H9 (cell line): Measurements from ENCODE around the gene QSOX1. TPM values are rescaled to one million over a fixed set of nuclear protein-coding genes. Genes with fewer than 3 reads are reported as not detected.

Experiments used
- DNase-seq: peaks from one replicate; pipeline ENCODE4 v3.0.0-alpha.2; 2017
- H2AFZ ChIP-seq: one replicate; pipeline ENCODE4 v1.6.1; 2013; ENCODE audit warnings: mild to moderate bottlenecking, low read length, control low read depth, moderate library complexity
- H2AK5ac ChIP-seq: 2 replicates; pipeline ENCODE4 v1.6.1; 2013; ENCODE audit warnings: low read length, control low read depth, mixed read lengths; ENCODE audit not compliant: insufficient read length
- H2BK120ac ChIP-seq: one replicate; pipeline ENCODE4 v1.6.1; 2013; ENCODE audit warnings: low read depth, mild to moderate bottlenecking, low read length, control low read depth, inconsistent platforms; ENCODE audit not compliant: poor library complexity, severe bottlenecking
- H2BK12ac ChIP-seq: 2 replicates; pipeline ENCODE4 v1.6.1; 2013; ENCODE audit warnings: low read length, control low read depth, mixed read lengths, low read depth; ENCODE audit not compliant: insufficient read length
- H2BK15ac ChIP-seq: 2 replicates; pipeline ENCODE4 v1.6.1; 2013; ENCODE audit warnings: low read depth, low read length, control low read depth
- H2BK20ac ChIP-seq: one replicate; pipeline ENCODE4 v1.6.1; 2013; ENCODE audit warnings: low read depth, mild to moderate bottlenecking, low read length, control low read depth, inconsistent platforms; ENCODE audit not compliant: poor library complexity, severe bottlenecking
- H2BK5ac ChIP-seq: 2 replicates; pipeline ENCODE4 v1.6.1; 2013; ENCODE audit warnings: low read length, control low read depth, mixed read lengths; ENCODE audit not compliant: insufficient read length
- H3K14ac ChIP-seq: 2 replicates; pipeline ENCODE4 v1.6.1; 2013; ENCODE audit warnings: low read length, control low read depth; ENCODE audit not compliant: insufficient read depth
- H3K18ac ChIP-seq: 2 replicates; pipeline ENCODE4 v1.6.1; 2013; ENCODE audit warnings: low read depth, mild to moderate bottlenecking, mixed read lengths, low read length, control low read depth; ENCODE audit not compliant: insufficient read length
- H3K23ac ChIP-seq: 2 replicates; pipeline ENCODE4 v1.6.1; 2013; ENCODE audit warnings: low read length, control low read depth, mixed read lengths, low read depth; ENCODE audit not compliant: insufficient read length
- H3K23me2 ChIP-seq: 2 replicates; pipeline ENCODE4 v1.6.1; 2013; ENCODE audit warnings: low read depth, mild to moderate bottlenecking, mixed read lengths, low read length, control low read depth; ENCODE audit not compliant: insufficient read length, poor library complexity, severe bottlenecking
- H3K27ac ChIP-seq: 2 replicates; pipeline ENCODE4 v1.5.1; 2013; ENCODE audit warnings: low read length, control low read depth, mixed read lengths, low read depth; ENCODE audit not compliant: insufficient read length
- H3K27me3 ChIP-seq: 2 replicates; pipeline ENCODE4 v1.6.1; 2013; ENCODE audit warnings: low read length, control low read depth, inconsistent platforms; ENCODE audit not compliant: insufficient read depth
- H3K4ac ChIP-seq: 2 replicates; pipeline ENCODE4 v1.6.1; 2013; ENCODE audit warnings: low read depth, mild to moderate bottlenecking, control low read depth, inconsistent platforms, low read length, moderate library complexity
- H3K4me1 ChIP-seq: 2 replicates; pipeline ENCODE4 v1.6.1; 2013; ENCODE audit warnings: low read length, control low read depth, inconsistent platforms; ENCODE audit not compliant: insufficient read depth
- H3K4me2 ChIP-seq: 2 replicates; pipeline ENCODE4 v1.6.1; 2013; ENCODE audit warnings: low read length, control low read depth, mixed read lengths; ENCODE audit not compliant: insufficient read length, insufficient read depth
- H3K56ac ChIP-seq: 2 replicates; pipeline ENCODE4 v1.6.1; 2013; ENCODE audit warnings: low read depth, mild to moderate bottlenecking, mixed read lengths, low read length, control low read depth; ENCODE audit not compliant: insufficient read length
- H3K79me1 ChIP-seq: 2 replicates; pipeline ENCODE4 v1.6.1; 2013; ENCODE audit warnings: low read depth, mild to moderate bottlenecking, moderate library complexity, low read length, control low read depth, inconsistent platforms; ENCODE audit not compliant: insufficient read depth, poor library complexity, severe bottlenecking
- H3K79me2 ChIP-seq: 2 replicates; pipeline ENCODE4 v1.6.1; 2013; ENCODE audit warnings: low read length, control low read depth, inconsistent platforms; ENCODE audit not compliant: insufficient read depth
- H3K9ac ChIP-seq: 2 replicates; pipeline ENCODE4 v1.6.1; 2013; ENCODE audit warnings: low read length, control low read depth, mixed read lengths; ENCODE audit not compliant: insufficient read length; ENCODE audit errors: extremely low read depth
- H3K9me3 ChIP-seq: one replicate; pipeline ENCODE4 v1.6.1; 2013; ENCODE audit warnings: low read depth, low read length, inconsistent platforms; ENCODE audit not compliant: control insufficient read depth
- H3T11ph ChIP-seq: one replicate; pipeline ENCODE4 v1.6.1; 2013; ENCODE audit warnings: mild to moderate bottlenecking, low read length, control low read depth, inconsistent platforms
- H4K20me1 ChIP-seq: one replicate; pipeline ENCODE4 v1.6.1; 2013; ENCODE audit not compliant: control insufficient read depth, insufficient read length, insufficient read depth
- H4K5ac ChIP-seq: 2 replicates; pipeline ENCODE4 v1.6.1; 2013; ENCODE audit warnings: low read depth, mild to moderate bottlenecking, mixed read lengths, low read length, control low read depth; ENCODE audit not compliant: insufficient read length
- H4K8ac ChIP-seq: replicated peaks from 2 replicates; pipeline ENCODE4 v1.6.1; 2013; ENCODE audit warnings: low read length, control low read depth, mixed read lengths, low read depth; ENCODE audit not compliant: insufficient read length
- H4K91ac ChIP-seq: 2 replicates; pipeline ENCODE4 v1.6.1; 2013; ENCODE audit warnings: low read depth, mild to moderate bottlenecking, moderate library complexity, mixed read lengths, low read length, control low read depth; ENCODE audit not compliant: insufficient read length
- H3K27ac Mint-ChIP-seq, 3 experiments: 2 replicates in 2 of 3; 3 replicates in 1 of 3; pipeline ENCODE4 v1.8.0; 2020 to 2021; ENCODE audit warnings: mixed read lengths in 3 of 3, mild to moderate bottlenecking in 1 of 3, moderate library complexity in 1 of 3
- H3K27me3 Mint-ChIP-seq: 2 replicates; pipeline ENCODE4 v1.8.0; 2021; ENCODE audit warnings: low read depth, mild to moderate bottlenecking, moderate library complexity, mixed read lengths
- H3K36me3 Mint-ChIP-seq, 3 experiments: 2 replicates in 2 of 3; 3 replicates in 1 of 3; pipeline ENCODE4 v1.8.0; 2020 to 2021; ENCODE audit warnings: low read depth in 3 of 3, mixed read lengths in 3 of 3; ENCODE audit not compliant: insufficient read depth in 1 of 3
- H3K4me1 Mint-ChIP-seq, 2 experiments: 2 replicates each; pipeline ENCODE4 v1.8.0; 2020; ENCODE audit warnings: mixed read lengths in 2 of 2
- H3K4me3 Mint-ChIP-seq, 2 experiments: 2 replicates in 1 of 2; 3 replicates in 1 of 2; pipeline ENCODE4 v1.8.0; 2020 to 2021; ENCODE audit warnings: mild to moderate bottlenecking in 2 of 2, mixed read lengths in 2 of 2, moderate library complexity in 1 of 2
- H3K9me3 Mint-ChIP-seq, 2 experiments: 2 replicates in 1 of 2; 3 replicates in 1 of 2; pipeline ENCODE4 v1.8.0; 2020; ENCODE audit warnings: mild to moderate bottlenecking in 2 of 2, mixed read lengths in 2 of 2, moderate library complexity in 1 of 2
- CTCF ChIP-seq: fragments of 200-600 bp; sonication (generic); conservative IDR thresholded peaks from 3 replicates; pipeline ENCODE4 v1.8.0; 2021; ENCODE audit warnings: antibody characterized with exemption, mild to moderate bottlenecking
- whole genome bisulfite sequencing: extraction: QIAGEN DNeasy Blood & Tissue Kit; methylation state at CpG from one replicate; pipeline ENCODE4 v1.1.7; 2013; ENCODE audit warnings: missing lambda C conversion rate, low lambda C conversion rate, mixed read lengths; ENCODE audit not compliant: insufficient read length; ENCODE audit errors: extremely low coverage; 5-methylcytosine and 5-hydroxymethylcytosine counted together
- total RNA-seq: library from RNA; stranded (reverse); gene quantifications from 2 replicates; pipeline ENCODE4 v1.2.1, GENCODE V29; 2021

The QSOX1 gene
- total RNA-seq, 1 experiment from 2014 or later = 79.2 TPM

- Histone ChIP-seq H4K8ac (no peak overlapping the region), H3K23me2 (no peaks in the 10 kb centered on the region), H3K79me1 (no peaks in the 10 kb centered on the region), H2BK15ac (no peak overlapping the region), H3K9me3 (no peaks in the 10 kb centered on the region), H3K9ac (no peak overlapping the region), H3K27ac (no peak overlapping the region), H3K27me3 (no peaks in the 10 kb centered on the region), H2BK12ac (no peak overlapping the region), H3K4ac (no peak overlapping the region), H3K23ac (no peak overlapping the region), H4K91ac (no peak overlapping the region), H2BK120ac (no peak overlapping the region), H4K5ac (no peak overlapping the region), H3K79me2 (no peaks in the 10 kb centered on the region), H2BK20ac (no peak overlapping the region), H2AK5ac (no peak overlapping the region), H2AFZ (no peak overlapping the region), H4K20me1 (no peaks in the 10 kb centered on the region), H3K18ac (no peak overlapping the region), H3K4me1 (no peaks in the 10 kb centered on the region), H3T11ph (no peak overlapping the region), H3K14ac (no peak overlapping the region; the same call in 1 of the 2 replicates), H3K4me2 (no peak overlapping the region), H2BK5ac (no peak overlapping the region), H3K56ac (no peak overlapping the region)
- no peak for TF ChIP-seq CTCF
- H3K4me3 Mint-ChIP-seq = no peak overlapping the region
- no peak for DNase-seq
- H3K4me1 Mint-ChIP-seq = peaks cover 6 to 28% of the 10 kb centered on the region in 2 experiments
- no peak overlapping the region for H3K27ac Mint-ChIP-seq
- H3K9me3 Mint-ChIP-seq = no peaks in the 10 kb centered on the region
- no CpG with 5 or more reads among the region's 12 CpGs for WGBS
- H3K27me3 Mint-ChIP-seq = no peaks in the 10 kb centered on the region; the same call in 1 of the 2 replicates
- H3K36me3 Mint-ChIP-seq = peaks cover 5 to 27% (median 10%) of the 10 kb centered on the region in 3 experiments; a peak in 6 of 7 replicates
Measured at GRCh38 chr1:180199018-180199417, 44.3 kb downstream of the QSOX1 start.
